Peyer's patch (tissue), 4 donors: ENCODE data around the gene TNFRSF1A. TPM values are rescaled to one million over a fixed set of nuclear protein-coding genes. Genes with fewer than 3 reads are reported as not detected.
A peak's percentile ranks its signal among the peaks of the same experiment; 100 is the strongest.

Experiments
- DNase-seq, 3 donors: peaks; one replicate each; pipeline ENCODE4 v3.0.0-alpha.2; 2017 to 2019
- H3K27ac ChIP-seq, 4 donors: fragments of 200-600 bp; sonication (generic); one replicate each; pipeline ENCODE4 v1.5.1; 2016 to 2019
- H3K27me3 ChIP-seq, 2 donors: fragments of 200-600 bp; sonication (generic); one replicate each; pipeline ENCODE4 v1.5.1; 2019
- H3K36me3 ChIP-seq, 3 donors: fragments of 200-600 bp; sonication (generic); one replicate each; pipeline ENCODE4 v1.5.1; 2016 to 2019
- H3K4me1 ChIP-seq, 4 donors: fragments of 200-600 bp; sonication (generic); one replicate each; pipeline ENCODE4 v1.5.1; 2016 to 2019
- H3K4me3 ChIP-seq, 4 donors: fragments of 200-600 bp; sonication (generic); 1 replicate in 3 of 4; 2 replicates in 1 of 4; pipeline ENCODE4 v1.5.1; 2016 to 2019; ENCODE audit warnings: mild to moderate bottlenecking in 1 of 4
- H3K9me3 ChIP-seq, 4 donors: fragments of 200-600 bp; sonication (generic); one replicate each; pipeline ENCODE4 v1.5.1; 2016 to 2019; ENCODE audit warnings: mild to moderate bottlenecking in 1 of 4
- POLR2A ChIP-seq, 2 donors: fragments of 450-650 bp; IDR thresholded peaks; one replicate each; pipeline ENCODE4 v1.5.1; 2017; ENCODE audit warnings: antibody characterized with exemption in 2 of 2, mild to moderate bottlenecking in 2 of 2, moderate library complexity in 2 of 2
- total RNA-seq, 4 donors: library from RNA; depleted of rRNA; stranded (reverse); fragments of >200 nt; gene quantifications; one replicate each; pipeline ENCODE4 v1.1.0, GENCODE V29; 2016
- TF ChIP-seq, protein P1 (sequence below), 6 experiments: fragments of 450-650 bp in 4 of 6; fragments of 200-600 bp in 2 of 6; sonication (generic) in 1 of 6; IDR thresholded peaks; one replicate each; pipeline ENCODE4 v1.5.1; 2017 to 2019; ENCODE audit warnings: antibody characterized with exemption in 6 of 6, mild to moderate bottlenecking in 3 of 6, moderate library complexity in 1 of 6

TNFRSF1A gene
- 100 to 1,000 TPM in 3 of 4 donors, 10 to 100 TPM in 1; 90.8 to 547 (median 393) TPM for total RNA-seq

GRCh38 chr12:6341417-6342139, at the start of gene TNFRSF1A:
TSS of gene TNFRSF1A (minus strand) at chr12:6342076. CDS start at chr12:6341814, 262 bp downstream.
- DNase-seq, result peak; percentile 46 to 85 (median 77)
- Histone ChIP-seq H3K4me3 (peak within 1 kb of the TSS; percentile 57 to 97 (median 74)), H3K36me3 (no peaks in the 10 kb centered on the region), H3K27me3 (no peaks in the 10 kb centered on the region), H3K27ac (peak within 1 kb of the TSS; percentile 84 to 100 (median 97)), H3K9me3 (no peaks in the 10 kb centered on the region), H3K4me1 (peaks cover 9 to 67% (median 21%) of the 10 kb centered on the region in 4 donors)
- TF ChIP-seq POLR2A (IDR thresholded peaks at IDR 0.05), result peak; percentile 64 to 94
- TF ChIP-seq, protein P1, sequence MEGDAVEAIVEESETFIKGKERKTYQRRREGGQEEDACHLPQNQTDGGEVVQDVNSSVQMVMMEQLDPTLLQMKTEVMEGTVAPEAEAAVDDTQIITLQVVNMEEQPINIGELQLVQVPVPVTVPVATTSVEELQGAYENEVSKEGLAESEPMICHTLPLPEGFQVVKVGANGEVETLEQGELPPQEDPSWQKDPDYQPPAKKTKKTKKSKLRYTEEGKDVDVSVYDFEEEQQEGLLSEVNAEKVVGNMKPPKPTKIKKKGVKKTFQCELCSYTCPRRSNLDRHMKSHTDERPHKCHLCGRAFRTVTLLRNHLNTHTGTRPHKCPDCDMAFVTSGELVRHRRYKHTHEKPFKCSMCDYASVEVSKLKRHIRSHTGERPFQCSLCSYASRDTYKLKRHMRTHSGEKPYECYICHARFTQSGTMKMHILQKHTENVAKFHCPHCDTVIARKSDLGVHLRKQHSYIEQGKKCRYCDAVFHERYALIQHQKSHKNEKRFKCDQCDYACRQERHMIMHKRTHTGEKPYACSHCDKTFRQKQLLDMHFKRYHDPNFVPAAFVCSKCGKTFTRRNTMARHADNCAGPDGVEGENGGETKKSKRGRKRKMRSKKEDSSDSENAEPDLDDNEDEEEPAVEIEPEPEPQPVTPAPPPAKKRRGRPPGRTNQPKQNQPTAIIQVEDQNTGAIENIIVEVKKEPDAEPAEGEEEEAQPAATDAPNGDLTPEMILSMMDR (IDR thresholded peaks at IDR 0.05), result no peak

- no peak for TF ChIP-seq POLR2A (IDR thresholded peaks at IDR 0.05)
- Histone ChIP-seq H3K36me3 (peaks cover 0 to 41% (median 0%) of the 10 kb centered on the region in 3 donors), H3K4me3 (no peak overlapping the region), H3K27ac (peak overlapping the region in 2 of 4 donors; percentile 64 to 79), H3K27me3 (no peaks in the 10 kb centered on the region), H3K9me3 (no peaks in the 10 kb centered on the region), H3K4me1 (peaks cover 0 to 63% (median 2%) of the 10 kb centered on the region in 4 donors)
- DNase-seq, result no peak
These were observed 49.1 kb upstream of the TNFRSF1A start for GRCh38 chr12:6391013-6391412.

DNA sequence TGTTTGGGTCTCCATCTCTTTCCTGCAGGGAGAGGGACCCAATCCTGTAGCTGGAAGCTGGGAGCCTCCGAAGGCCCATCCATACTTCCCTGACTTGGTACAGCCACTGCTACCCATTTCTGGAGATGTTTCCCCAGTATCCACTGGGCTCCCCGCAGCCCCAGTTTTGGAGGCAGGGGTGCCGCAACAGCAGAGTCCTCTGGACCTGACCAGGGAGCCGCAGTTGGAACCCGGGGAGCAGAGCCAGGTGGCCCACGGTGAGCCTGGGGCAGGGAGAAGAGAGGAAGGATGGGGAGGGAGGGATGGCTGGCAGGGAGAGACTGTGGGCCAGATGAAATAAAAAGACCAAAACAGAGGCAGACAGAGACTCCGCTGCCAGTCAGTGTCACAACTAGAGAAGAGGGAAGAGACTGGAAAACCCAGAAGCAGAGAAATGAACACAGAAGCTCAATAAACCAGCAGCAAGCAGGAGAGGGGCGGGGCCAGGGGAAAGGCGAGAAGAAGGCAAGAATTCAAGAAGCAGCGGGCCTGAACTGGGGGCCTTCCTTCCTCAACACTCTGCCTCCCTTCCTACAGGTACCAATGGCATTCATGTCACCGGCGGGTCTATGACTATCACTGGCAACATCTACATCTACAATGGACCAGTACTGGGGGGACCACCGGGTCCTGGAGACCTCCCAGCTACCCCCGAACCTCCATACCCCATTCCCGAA, 48.4 kb upstream of the TNFRSF1A start:
- Histone ChIP-seq H3K36me3 (peaks cover 0 to 44% (median 0%) of the 10 kb centered on the region in 3 donors), H3K9me3 (no peaks in the 10 kb centered on the region), H3K4me1 (peaks cover 0 to 69% (median 2%) of the 10 kb centered on the region in 4 donors), H3K27me3 (no peaks in the 10 kb centered on the region), H3K4me3 (no peak overlapping the region), H3K27ac (peak overlapping the region in 2 of 4 donors; percentile 64 to 79)
- TF ChIP-seq POLR2A (IDR thresholded peaks at IDR 0.05), result no peak
- TF ChIP-seq, protein P1 (IDR thresholded peaks at IDR 0.05), result no peak
- DNase-seq, result no peak

DNA sequence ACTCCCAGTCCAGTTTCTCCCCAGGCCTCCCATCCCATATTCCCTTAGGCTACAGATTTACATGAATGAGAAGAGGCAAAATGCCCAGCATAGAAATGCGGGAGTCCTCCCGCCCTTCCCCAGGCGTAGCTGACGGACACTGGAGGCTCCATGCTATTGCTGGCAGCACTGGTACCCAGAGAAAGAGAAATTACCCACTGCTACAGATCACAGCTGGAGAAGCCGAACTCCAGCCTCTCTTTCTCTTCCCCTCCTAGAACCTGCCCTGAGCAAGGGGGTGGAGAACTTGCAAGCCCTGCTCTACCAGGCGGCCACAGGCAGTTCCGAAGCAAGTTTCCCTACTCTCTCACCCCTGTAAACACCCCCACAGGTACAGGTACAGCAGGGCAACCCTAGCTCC, 45.7 kb upstream of the TNFRSF1A start:
- peaks cover 0 to 44% (median 0%) of the 10 kb centered on the region in 3 donors for H3K36me3 ChIP-seq
- peaks cover 3 to 75% (median 11%) of the 10 kb centered on the region in 4 donors for H3K4me1 ChIP-seq
- no peak for DNase-seq
- no peaks in the 10 kb centered on the region for H3K27me3 ChIP-seq
- H3K4me3 ChIP-seq, result no peak overlapping the region
- H3K27ac ChIP-seq, result peak overlapping the region in 1 of 4 donors; percentile 6
- TF ChIP-seq, protein P1 (IDR thresholded peaks at IDR 0.05), result no peak
- TF ChIP-seq POLR2A (IDR thresholded peaks at IDR 0.05), result no peak
- H3K9me3 ChIP-seq, result no peaks in the 10 kb centered on the region

DNA sequence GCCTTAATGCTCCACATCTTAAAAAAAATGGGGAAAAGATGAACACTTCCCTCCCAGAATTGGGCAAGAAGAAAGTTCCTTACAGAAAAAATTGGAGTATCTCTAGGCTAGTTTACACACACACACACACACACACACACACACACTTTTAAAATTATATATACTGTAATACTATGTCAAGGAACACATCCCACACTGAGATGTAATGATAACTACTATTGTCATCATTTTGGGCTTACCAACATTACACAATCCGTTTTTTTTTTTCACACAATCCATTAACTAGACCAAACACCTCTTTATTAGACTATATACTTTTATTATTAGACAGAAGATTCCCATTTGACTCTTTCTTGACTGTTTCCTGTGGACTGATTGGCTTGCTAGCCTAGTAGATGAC, 44.6 kb upstream of the TNFRSF1A start:
- H3K9me3 ChIP-seq, result no peaks in the 10 kb centered on the region
- peaks cover 3 to 65% (median 9%) of the 10 kb centered on the region in 4 donors for H3K4me1 ChIP-seq
- no peak overlapping the region for H3K27ac ChIP-seq
- H3K27me3 ChIP-seq, result no peaks in the 10 kb centered on the region
- no peak overlapping the region for H3K4me3 ChIP-seq
- H3K36me3 ChIP-seq, result peaks cover 0 to 41% (median 0%) of the 10 kb centered on the region in 3 donors
- no peak for DNase-seq
- no peak for TF ChIP-seq POLR2A (IDR thresholded peaks at IDR 0.05)
- TF ChIP-seq, protein P1 (IDR thresholded peaks at IDR 0.05), result no peak

DNA sequence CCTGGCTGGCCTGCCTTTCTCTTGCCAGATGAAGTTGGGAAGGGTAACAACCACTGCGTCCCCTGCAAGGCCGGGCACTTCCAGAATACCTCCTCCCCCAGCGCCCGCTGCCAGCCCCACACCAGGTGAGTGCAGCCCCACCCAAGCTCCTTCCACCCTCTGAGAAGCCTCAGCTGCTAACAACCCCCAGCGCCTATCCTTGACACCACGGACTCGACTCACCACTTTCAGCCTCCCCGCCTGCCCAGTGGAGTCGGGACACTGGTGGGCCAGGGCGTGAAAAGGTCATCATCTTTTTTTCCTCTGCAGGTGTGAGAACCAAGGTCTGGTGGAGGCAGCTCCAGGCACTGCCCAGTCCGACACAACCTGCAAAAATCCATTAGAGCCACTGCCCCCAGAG, 44.2 kb upstream of the TNFRSF1A start:
- Histone ChIP-seq H3K27ac (peak overlapping the region in 1 of 4 donors; percentile 5), H3K4me3 (peak overlapping the region in 1 of 4 donors; percentile 83)

More for the DNA sequence above, 44.2 kb upstream of the TNFRSF1A start:
- TF ChIP-seq POLR2A (IDR thresholded peaks at IDR 0.05), result no peak
- TF ChIP-seq, protein P1 (IDR thresholded peaks at IDR 0.05), result no peak
- H3K4me1 ChIP-seq, result peaks cover 3 to 60% (median 9%) of the 10 kb centered on the region in 4 donors
- DNase-seq, result no peak
- no peaks in the 10 kb centered on the region for H3K9me3 ChIP-seq
- H3K36me3 ChIP-seq, result peaks cover 0 to 37% (median 0%) of the 10 kb centered on the region in 3 donors
- H3K27me3 ChIP-seq, result no peaks in the 10 kb centered on the region
